Upper lobe of left lung (tissue), 6 donors: ENCODE results near the gene MAB21L4. TPM values are rescaled to one million over a fixed set of nuclear protein-coding genes. Genes with fewer than 3 reads are reported as not detected.

Experiments used
- ATAC-seq, 2 donors: fragments of 200-7000 bp; cut with Tn5 transposase; one replicate each; pipeline ENCODE4 v1.9.1; 2022; ENCODE audit warnings: mild to moderate bottlenecking in 2 of 2, moderate library complexity in 2 of 2; ENCODE audit not compliant: low FRiP score in 2 of 2
- DNase-seq, 2 donors: peaks; one replicate each; pipeline ENCODE4 v3.0.0-alpha.2; 2019 to 2020
- H3K27ac ChIP-seq, 4 donors: fragments of 200-600 bp; sonication (generic); one replicate each; pipeline ENCODE4 v1.5.1; 2016 to 2019
- H3K27me3 ChIP-seq, 4 donors: fragments of 200-600 bp; sonication (generic); one replicate each; pipeline ENCODE4 v1.5.1; 2017 to 2019
- H3K36me3 ChIP-seq, 4 donors: fragments of 200-600 bp; sonication (generic); one replicate each; pipeline ENCODE4 v1.5.1; 2016 to 2019
- H3K4me1 ChIP-seq, 4 donors: fragments of 200-600 bp; sonication (generic); one replicate each; pipeline ENCODE4 v1.5.1; 2018 to 2019
- H3K4me3 ChIP-seq, 4 donors: fragments of 200-600 bp; sonication (generic); one replicate each; pipeline ENCODE4 v1.5.1; 2017 to 2019; ENCODE audit warnings: mild to moderate bottlenecking in 2 of 4, moderate library complexity in 1 of 4
- H3K9me3 ChIP-seq, 4 donors: fragments of 200-600 bp; sonication (generic); one replicate each; pipeline ENCODE4 v1.5.1; 2018 to 2019
- EP300 ChIP-seq, 4 donors: sonication (generic); formaldehyde crosslinking; IDR thresholded peaks; one replicate each; pipeline ENCODE4 v1.5.1; 2017; ENCODE audit warnings: antibody characterized with exemption in 4 of 4, control low read depth in 2 of 4
- POLR2A ChIP-seq, 4 donors: fragments of 450-650 bp; IDR thresholded peaks; one replicate each; pipeline ENCODE4 v1.5.1; 2016 to 2017; ENCODE audit warnings: antibody characterized with exemption in 4 of 4, mild to moderate bottlenecking in 2 of 4
- POLR2AphosphoS5 ChIP-seq, 2 donors: sonication (generic); formaldehyde crosslinking; IDR thresholded peaks; one replicate each; pipeline ENCODE4 v1.5.1; 2017; ENCODE audit warnings: antibody characterized with exemption in 2 of 2
- WGBS, 2 donors: methylation state at CpG; one replicate each; pipeline ENCODE4 v1.1.5; 2017 to 2018; 5-methylcytosine and 5-hydroxymethylcytosine counted together
- total RNA-seq, 6 donors: library from RNA; depleted of rRNA in 4 of 6; stranded (reverse); fragments of >200 nt in 4 of 6; gene quantifications; one replicate each; pipeline versions ENCODE4 v1.1.0 to v1.2.1, GENCODE V29; 2016 to 2021
- TF ChIP-seq, protein P1 (sequence below), 6 experiments: fragments of 450-650 bp in 4 of 6; fragments of 200-600 bp in 2 of 6; sonication (generic) in 2 of 6; IDR thresholded peaks; one replicate each; pipeline ENCODE4 v1.5.1; 2016 to 2019; ENCODE audit warnings: antibody characterized with exemption in 6 of 6
- donor health status: DM: no; HTN: no; CAD: no; lungs with moderate emphysema.
- donor health status: DM: no; HTN: yes; CAD: no; lungs with severe emphysema.

MAB21L4 gene
- total RNA-seq, 6 donors from 2014 or later, result 11.5 to 117 (median 29.0) TPM

DNA sequence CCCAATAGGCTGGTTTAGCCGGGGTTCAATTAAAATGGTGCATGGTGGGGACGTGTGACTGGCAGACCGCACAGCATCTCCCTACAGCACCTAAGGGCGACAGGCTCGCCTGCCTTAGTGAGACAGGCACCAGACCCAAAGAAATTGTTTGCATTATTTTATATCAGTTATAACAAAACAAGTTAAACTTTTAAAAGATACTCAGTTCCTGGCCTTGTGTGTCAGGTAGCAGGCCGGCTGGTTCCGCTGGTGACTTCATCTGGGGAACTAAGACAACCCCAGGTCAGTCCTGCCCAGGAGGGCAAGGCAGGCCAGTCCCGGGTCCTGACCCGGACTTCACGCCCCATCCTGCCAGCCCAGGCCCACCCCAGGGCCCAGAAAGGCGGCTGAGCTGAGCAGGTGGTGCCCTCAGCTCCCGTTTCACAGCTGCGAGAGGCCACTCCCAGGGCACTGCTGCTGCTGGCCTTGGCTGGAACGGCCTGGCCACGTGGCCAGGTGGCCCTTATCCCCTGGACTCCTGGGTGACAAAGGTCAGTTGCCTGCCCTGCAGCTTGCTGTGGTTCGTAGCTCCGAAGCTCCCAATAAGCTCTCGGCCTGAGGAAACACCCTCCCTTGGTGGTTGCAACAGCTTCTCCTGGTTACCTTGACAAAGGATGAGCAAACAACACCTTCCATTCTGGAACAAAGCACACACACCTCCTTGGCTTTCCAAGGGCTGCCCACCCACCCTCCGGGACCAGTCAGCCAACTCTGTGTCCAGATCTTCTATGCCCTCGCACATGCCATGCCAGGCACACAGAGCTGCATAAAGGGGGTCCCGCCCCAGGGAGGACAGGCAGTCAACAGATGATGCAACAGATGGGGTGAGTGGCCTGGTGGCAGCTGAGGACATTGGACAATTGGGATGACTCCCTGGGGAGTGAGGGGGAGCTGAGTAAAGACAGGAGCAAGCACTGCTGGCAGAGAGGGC lies 38.6 kb downstream of the MAB21L4 start:
- H3K4me1 ChIP-seq, result no peaks in the 10 kb centered on the region
- WGBS, 2 donors, result 83% methylated on average over 10 to 21 of the region's 21 CpGs
- ATAC-seq, result no peak
- no peak overlapping the region for H3K4me3 ChIP-seq
- H3K27me3 ChIP-seq, result no peaks in the 10 kb centered on the region
- TF ChIP-seq, protein P1, sequence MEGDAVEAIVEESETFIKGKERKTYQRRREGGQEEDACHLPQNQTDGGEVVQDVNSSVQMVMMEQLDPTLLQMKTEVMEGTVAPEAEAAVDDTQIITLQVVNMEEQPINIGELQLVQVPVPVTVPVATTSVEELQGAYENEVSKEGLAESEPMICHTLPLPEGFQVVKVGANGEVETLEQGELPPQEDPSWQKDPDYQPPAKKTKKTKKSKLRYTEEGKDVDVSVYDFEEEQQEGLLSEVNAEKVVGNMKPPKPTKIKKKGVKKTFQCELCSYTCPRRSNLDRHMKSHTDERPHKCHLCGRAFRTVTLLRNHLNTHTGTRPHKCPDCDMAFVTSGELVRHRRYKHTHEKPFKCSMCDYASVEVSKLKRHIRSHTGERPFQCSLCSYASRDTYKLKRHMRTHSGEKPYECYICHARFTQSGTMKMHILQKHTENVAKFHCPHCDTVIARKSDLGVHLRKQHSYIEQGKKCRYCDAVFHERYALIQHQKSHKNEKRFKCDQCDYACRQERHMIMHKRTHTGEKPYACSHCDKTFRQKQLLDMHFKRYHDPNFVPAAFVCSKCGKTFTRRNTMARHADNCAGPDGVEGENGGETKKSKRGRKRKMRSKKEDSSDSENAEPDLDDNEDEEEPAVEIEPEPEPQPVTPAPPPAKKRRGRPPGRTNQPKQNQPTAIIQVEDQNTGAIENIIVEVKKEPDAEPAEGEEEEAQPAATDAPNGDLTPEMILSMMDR (IDR thresholded peaks at IDR 0.05), result no peak
- no peak for TF ChIP-seq EP300 (IDR thresholded peaks at IDR 0.05)
- TF ChIP-seq POLR2AphosphoS5 (IDR thresholded peaks at IDR 0.05), result no peak
- no peak for TF ChIP-seq POLR2A (IDR thresholded peaks at IDR 0.05)
- no peaks in the 10 kb centered on the region for H3K36me3 ChIP-seq
- no peak overlapping the region for H3K27ac ChIP-seq
- peaks cover 0 to 13% (median 4%) of the 10 kb centered on the region in 4 donors for H3K9me3 ChIP-seq
- DNase-seq, result peak in 1 of 2 donors; percentile 63

- H3K27me3 ChIP-seq, result no peaks in the 10 kb centered on the region
- 62 to 78% methylated on average over 11 to 19 of the region's 21 CpGs for WGBS, 2 donors
- TF ChIP-seq, protein P1 (IDR thresholded peaks at IDR 0.05), result no peak
- TF ChIP-seq POLR2A (IDR thresholded peaks at IDR 0.05), result no peak
- no peak for TF ChIP-seq POLR2AphosphoS5 (IDR thresholded peaks at IDR 0.05)
- no peak for TF ChIP-seq EP300 (IDR thresholded peaks at IDR 0.05)
- no peak overlapping the region for H3K27ac ChIP-seq
- no peak overlapping the region for H3K4me3 ChIP-seq
- ATAC-seq (no peak), DNase-seq (peak in 1 of 2 donors; percentile 63)
- H3K4me1 ChIP-seq, result peaks cover 0 to 2% (median 0%) of the 10 kb centered on the region in 4 donors
- no peaks in the 10 kb centered on the region for H3K36me3 ChIP-seq
- peaks cover 0 to 13% (median 4%) of the 10 kb centered on the region in 4 donors for H3K9me3 ChIP-seq
These were observed 39.6 kb downstream of the MAB21L4 start for GRCh38 chr2:240856151-240856980.

DNA sequence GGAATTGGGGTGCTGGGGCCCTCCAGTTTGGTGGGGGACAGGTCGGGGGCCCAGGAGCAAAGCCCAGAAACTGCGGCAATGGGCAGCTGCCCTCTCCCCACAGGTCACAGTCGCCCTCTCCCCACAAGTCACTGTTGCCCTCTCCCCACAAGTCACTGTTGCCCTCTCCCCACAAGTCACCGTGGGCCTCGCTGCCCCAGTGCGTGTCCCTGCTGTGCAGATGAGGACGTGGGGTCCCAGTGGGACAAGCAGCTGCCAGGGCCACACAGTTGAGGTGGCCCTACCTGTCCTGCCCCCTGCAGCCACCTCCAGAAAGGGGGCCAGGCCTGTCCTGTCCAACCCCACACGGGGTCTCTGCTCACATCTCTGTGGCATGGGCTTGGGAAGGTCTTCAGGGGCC lies 40.3 kb downstream of the MAB21L4 start:
- peaks cover 0 to 13% (median 4%) of the 10 kb centered on the region in 4 donors for H3K9me3 ChIP-seq
- ATAC-seq (no peak), DNase-seq (peak in 1 of 2 donors; percentile 63)
- TF ChIP-seq POLR2A (IDR thresholded peaks at IDR 0.05) (no peak), EP300 (IDR thresholded peaks at IDR 0.05) (no peak), POLR2AphosphoS5 (IDR thresholded peaks at IDR 0.05) (no peak)
- TF ChIP-seq, protein P1 (IDR thresholded peaks at IDR 0.05), result no peak
- WGBS, 2 donors, result 90 to 97% methylated on average over 3 to 7 of the region's 8 CpGs
- H3K4me1 ChIP-seq, result peaks cover 0 to 5% (median 0%) of the 10 kb centered on the region in 4 donors
- no peaks in the 10 kb centered on the region for H3K27me3 ChIP-seq
- H3K36me3 ChIP-seq, result no peaks in the 10 kb centered on the region
- H3K27ac ChIP-seq, result no peak overlapping the region
- H3K4me3 ChIP-seq, result no peak overlapping the region

DNA sequence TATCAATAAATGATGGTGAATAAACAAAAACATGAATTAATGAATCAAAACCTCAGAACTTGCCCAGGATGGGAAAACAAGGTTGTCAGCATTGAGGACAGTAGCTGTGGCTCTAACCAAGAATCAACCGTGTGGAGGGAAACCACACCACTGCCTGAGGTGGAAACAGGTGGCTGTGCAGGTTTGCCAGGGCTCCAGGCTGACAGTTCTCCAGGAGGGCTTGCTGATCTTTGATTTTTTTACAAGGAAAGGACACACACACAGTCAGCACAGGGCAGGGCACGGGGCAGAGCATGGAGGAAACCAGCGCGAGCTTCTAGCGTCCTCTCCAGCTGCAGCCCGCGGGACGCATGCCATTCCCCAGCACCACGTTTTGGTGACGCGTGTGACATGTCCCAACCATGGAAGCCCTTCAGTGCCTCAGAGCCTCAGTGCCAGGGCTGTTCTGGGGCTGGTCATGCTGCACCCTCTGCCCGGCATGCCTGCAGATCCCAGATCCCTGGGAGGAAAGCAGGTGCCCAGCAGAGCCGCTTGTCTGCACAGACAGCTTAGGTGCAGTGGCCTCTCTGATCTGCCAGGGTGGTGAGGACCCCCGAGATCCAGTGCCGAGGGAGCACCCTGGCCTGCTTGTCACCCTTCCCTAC lies 43.2 kb downstream of the MAB21L4 start:
- Histone ChIP-seq H3K9me3 (peaks cover 0 to 13% (median 4%) of the 10 kb centered on the region in 4 donors), H3K4me3 (no peak overlapping the region), H3K27ac (no peak overlapping the region), H3K27me3 (no peaks in the 10 kb centered on the region), H3K4me1 (peaks cover 0 to 5% (median 0%) of the 10 kb centered on the region in 4 donors), H3K36me3 (no peaks in the 10 kb centered on the region)
- TF ChIP-seq EP300 (IDR thresholded peaks at IDR 0.05), result no peak
- no peak for TF ChIP-seq POLR2A (IDR thresholded peaks at IDR 0.05)
- TF ChIP-seq POLR2AphosphoS5 (IDR thresholded peaks at IDR 0.05), result no peak
- TF ChIP-seq, protein P1 (IDR thresholded peaks at IDR 0.05), result no peak
- ATAC-seq (no peak), DNase-seq (peak in 1 of 2 donors; percentile 58)
- WGBS, 2 donors, result 63 to 83% methylated on average over 6 to 14 of the region's 15 CpGs
